HepG2 (cell line): Measurements from ENCODE around the gene ITPR1. TPM values are rescaled to one million over a fixed set of nuclear protein-coding genes. Genes with fewer than 3 reads are reported as not detected.

Experiments
- AHDC1 ChIP-seq: sonication (generic); formaldehyde crosslinking; IDR thresholded peaks from 2 replicates; pipeline ENCODE4 v1.5.1; 2020; ENCODE audit warnings: mild to moderate bottlenecking, missing genetic modification reagents, borderline replicate concordance
- CERS6 ChIP-seq: sonication (generic); formaldehyde crosslinking; IDR thresholded peaks from 2 replicates; pipeline ENCODE4 v1.5.0; 2020; ENCODE audit warnings: missing genetic modification reagents
- JARID2 ChIP-seq: sonication (generic); formaldehyde crosslinking; IDR thresholded peaks from 2 replicates; pipeline ENCODE4 v1.8.1; 2023; ENCODE audit warnings: missing genetic modification reagents, inconsistent platforms; ENCODE audit not compliant: insufficient replicate concordance
- SP1 ChIP-seq, 2 experiments: fragments of 450-650 bp in 1 of 2; sonication (generic) in 1 of 2; formaldehyde crosslinking in 1 of 2; IDR thresholded peaks; 2 replicates each; pipeline versions ENCODE4 v1.4.0 to v1.6.1; 2016 to 2020; ENCODE audit warnings: missing genetic modification reagents in 1 of 2
- TCF7L2 ChIP-seq: IDR thresholded peaks from 2 replicates; pipeline ENCODE4 v1.6.1; 2011; ENCODE audit warnings: mild to moderate bottlenecking, low read depth, low read length, moderate library complexity
- ZBTB2 ChIP-seq: sonication (generic); formaldehyde crosslinking; IDR thresholded peaks from 2 replicates; pipeline ENCODE4 v1.8.0; 2022; ENCODE audit warnings: low read depth, missing genetic modification reagents
- ZBTB39 ChIP-seq: sonication (generic); formaldehyde crosslinking; IDR thresholded peaks from 2 replicates; pipeline ENCODE4 v1.5.0; 2020; ENCODE audit warnings: missing genetic modification reagents
- ZNF180 ChIP-seq: sonication (generic); formaldehyde crosslinking; IDR thresholded peaks from 2 replicates; pipeline ENCODE4 v1.4.0; 2020; ENCODE audit warnings: low read depth, missing genetic modification reagents, borderline replicate concordance
- ZNF230 ChIP-seq: sonication (generic); formaldehyde crosslinking; IDR thresholded peaks from 2 replicates; pipeline ENCODE4 v1.4.0; 2020; ENCODE audit warnings: mild to moderate bottlenecking, missing genetic modification reagents
- ZNF275 ChIP-seq: sonication (generic); formaldehyde crosslinking; IDR thresholded peaks from 2 replicates; pipeline ENCODE4 v1.8.0; 2022; ENCODE audit warnings: missing genetic modification reagents, mild to moderate bottlenecking, inconsistent platforms, borderline replicate concordance
- ZNF691 ChIP-seq: sonication (generic); formaldehyde crosslinking; IDR thresholded peaks from 2 replicates; pipeline ENCODE4 v1.4.0; 2020; ENCODE audit warnings: missing genetic modification reagents, low read depth, mild to moderate bottlenecking, borderline replicate concordance
- ZSCAN31 ChIP-seq: sonication (generic); formaldehyde crosslinking; IDR thresholded peaks from 2 replicates; pipeline ENCODE4 v1.5.0; 2020; ENCODE audit warnings: low read depth, mild to moderate bottlenecking, missing genetic modification reagents
- polyA plus RNA-seq, 8 experiments: library from polyadenylated mRNA; depleted of rRNA in 3 of 8; stranded (reverse) in 7 of 8; unstranded in 1 of 8; fragments of >200 nt; fragmentation: Illumina TruSeq in 4 of 8; extraction: Trizol in 4 of 8; gene quantifications; 2 replicates each; pipeline versions ENCODE4 v1.2.1 to v1.2.3, GENCODE V29; 2011 to 2016; ENCODE audit warnings: low read depth in 4 of 8, missing spikeins in 1 of 8, mixed read lengths in 1 of 8; ENCODE audit not compliant: insufficient read depth in 1 of 8
- total RNA-seq, 5 experiments: library from RNA; depleted of rRNA; stranded (reverse); fragments of >200 nt; fragmentation: Illumina TruSeq; extraction: Trizol; gene quantifications; 2 replicates each; pipeline ENCODE4 v1.2.3, GENCODE V29; 2016; ENCODE audit warnings: low read depth in 1 of 5
- TF ChIP-seq, protein P1 (sequence below): sonication (generic); formaldehyde crosslinking; IDR thresholded peaks from 2 replicates; pipeline ENCODE4 v1.4.0; 2020; ENCODE audit warnings: missing genetic modification reagents

Gene ITPR1
- total and polyA plus RNA-seq, 2 of the 13 experiments (the other 11 are each of a cell fraction or from before 2014, with no cell fraction given): 10.0 to 11.4 TPM

DNA sequence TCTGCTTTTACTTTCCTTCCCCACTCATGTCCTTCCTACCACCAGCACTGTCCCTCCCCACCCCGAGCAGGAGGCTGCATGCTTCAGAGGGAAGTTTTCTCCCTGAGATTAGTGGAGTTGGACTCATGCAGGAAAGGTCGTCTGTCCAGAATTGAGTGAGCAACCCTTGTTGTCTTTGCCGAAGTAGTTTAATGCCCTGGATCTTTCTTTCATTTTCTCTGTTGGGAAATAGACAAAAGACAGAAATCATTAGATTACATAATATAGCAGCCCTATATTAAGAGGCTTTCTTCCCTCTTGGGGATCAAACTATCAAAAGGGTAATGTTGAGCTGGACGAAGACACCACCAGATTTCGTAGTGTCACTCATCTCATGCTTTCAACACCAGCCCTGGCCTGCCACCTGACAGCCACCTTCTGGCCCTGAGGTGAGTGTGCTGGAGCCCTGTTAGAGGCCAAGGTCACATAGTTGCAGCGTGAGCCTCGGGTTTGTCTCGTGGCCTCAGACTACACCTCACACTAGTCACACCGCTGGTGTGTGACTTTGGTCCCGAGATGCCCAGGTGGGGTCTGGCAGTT lies 231.0 kb downstream of the ITPR1 start (continued):
- no peak for TF ChIP-seq TCF7L2
- TF ChIP-seq, protein P1, sequence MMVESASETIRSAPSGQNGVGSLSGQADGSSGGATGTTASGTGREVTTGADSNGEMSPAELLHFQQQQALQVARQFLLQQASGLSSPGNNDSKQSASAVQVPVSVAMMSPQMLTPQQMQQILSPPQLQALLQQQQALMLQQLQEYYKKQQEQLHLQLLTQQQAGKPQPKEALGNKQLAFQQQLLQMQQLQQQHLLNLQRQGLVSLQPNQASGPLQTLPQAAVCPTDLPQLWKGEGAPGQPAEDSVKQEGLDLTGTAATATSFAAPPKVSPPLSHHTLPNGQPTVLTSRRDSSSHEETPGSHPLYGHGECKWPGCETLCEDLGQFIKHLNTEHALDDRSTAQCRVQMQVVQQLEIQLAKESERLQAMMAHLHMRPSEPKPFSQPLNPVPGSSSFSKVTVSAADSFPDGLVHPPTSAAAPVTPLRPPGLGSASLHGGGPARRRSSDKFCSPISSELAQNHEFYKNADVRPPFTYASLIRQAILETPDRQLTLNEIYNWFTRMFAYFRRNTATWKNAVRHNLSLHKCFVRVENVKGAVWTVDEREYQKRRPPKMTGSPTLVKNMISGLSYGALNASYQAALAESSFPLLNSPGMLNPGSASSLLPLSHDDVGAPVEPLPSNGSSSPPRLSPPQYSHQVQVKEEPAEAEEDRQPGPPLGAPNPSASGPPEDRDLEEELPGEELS: peak; percentile 30; the same call in 1 of the 2 replicates
- TF ChIP-seq ZNF691 (CRISPR knock-in tag): no peak
- TF ChIP-seq ZNF230 (CRISPR knock-in tag): no peak
- TF ChIP-seq ZSCAN31 (CRISPR knock-in tag): no peak
- TF ChIP-seq CERS6 (CRISPR knock-in tag): no peak
- no peak for TF ChIP-seq ZBTB2 (CRISPR knock-in tag)
- TF ChIP-seq ZNF275 (CRISPR knock-in tag): no peak
- TF ChIP-seq AHDC1 (CRISPR knock-in tag): no peak
- no peak for TF ChIP-seq JARID2 (CRISPR knock-in tag)
- TF ChIP-seq ZNF180 (CRISPR knock-in tag): no peak
- no peak for TF ChIP-seq SP1 (IDR thresholded peaks at IDR 0.05)
- TF ChIP-seq SP1 (CRISPR knock-in tag; IDR thresholded peaks at IDR 0.05): no peak
- no peak for TF ChIP-seq ZBTB39 (CRISPR knock-in tag)
